Gastroesophageal sphincter (tissue), 4 donors: Measurements from ENCODE around the gene TRAK2. TPM values are rescaled to one million over a fixed set of nuclear protein-coding genes. Genes with fewer than 3 reads are reported as not detected.

ENCODE experiments used
- ATAC-seq: fragments of 150-250 bp; one replicate; pipeline ENCODE4 v1.9.1; 2016; ENCODE audit warnings: mild to moderate bottlenecking, moderate library complexity
- H3K27ac ChIP-seq, 4 donors: fragments of 200-600 bp; sonication (generic) in 3 of 4; 1 replicate in 3 of 4; 2 replicates in 1 of 4; pipeline ENCODE4 v1.5.1; 2016 to 2019
- H3K27me3 ChIP-seq: fragments of 200-600 bp; sonication (generic); one replicate; pipeline ENCODE4 v1.5.1; 2019
- H3K36me3 ChIP-seq, 2 donors: fragments of 200-600 bp; sonication (generic); one replicate each; pipeline ENCODE4 v1.5.1; 2019; ENCODE audit warnings: control low read depth in 1 of 2
- H3K4me1 ChIP-seq, 3 donors: fragments of 200-600 bp; sonication (generic); 1 replicate in 2 of 3; 2 replicates in 1 of 3; pipeline ENCODE4 v1.5.1; 2016 to 2019; ENCODE audit warnings: control low read depth in 2 of 3
- H3K4me3 ChIP-seq, 2 donors: fragments of 200-600 bp; sonication (generic); one replicate each; pipeline ENCODE4 v1.5.1; 2019; ENCODE audit warnings: mild to moderate bottlenecking in 1 of 2, moderate library complexity in 1 of 2
- H3K9me3 ChIP-seq, 3 donors: fragments of 200-600 bp; sonication (generic); one replicate each; pipeline ENCODE4 v1.5.1; 2017 to 2019; ENCODE audit warnings: control low read depth in 2 of 3
- EP300 ChIP-seq: sonication (generic); formaldehyde crosslinking; IDR thresholded peaks from one replicate; pipeline ENCODE4 v1.6.1; 2017; ENCODE audit warnings: antibody characterized with exemption, mild to moderate bottlenecking
- POLR2A ChIP-seq, 2 donors: fragments of 450-650 bp; IDR thresholded peaks; one replicate each; pipeline ENCODE4 v1.6.1; 2017; ENCODE audit warnings: antibody characterized with exemption in 2 of 2, mild to moderate bottlenecking in 2 of 2, moderate library complexity in 1 of 2
- POLR2AphosphoS5 ChIP-seq: sonication (generic); formaldehyde crosslinking; IDR thresholded peaks from one replicate; pipeline ENCODE4 v1.6.1; 2017; ENCODE audit warnings: antibody characterized with exemption
- WGBS, 2 donors: methylation state at CpG; one replicate each; pipeline ENCODE4 v1.1.5; 2018; ENCODE audit warnings: low coverage in 1 of 2; 5-methylcytosine and 5-hydroxymethylcytosine counted together
- small RNA-seq, 4 donors: library from RNA; depleted of rRNA; stranded (forward); fragments of <200 nt; gene quantifications; one replicate each; pipeline ENCODE3, GENCODE V24; 2016
- total RNA-seq, 4 donors: library from RNA; depleted of rRNA; stranded (reverse); fragments of >200 nt; gene quantifications; one replicate each; pipeline ENCODE4 v1.1.0, GENCODE V29; 2016
- TF ChIP-seq, protein P1 (sequence below), 4 experiments: fragments of 200-600 bp in 2 of 4; fragments of 450-650 bp in 2 of 4; sonication (generic) in 1 of 4; IDR thresholded peaks; one replicate each; pipeline ENCODE4 v1.5.1; 2017 to 2019; ENCODE audit warnings: antibody characterized with exemption in 4 of 4, mild to moderate bottlenecking in 2 of 4, moderate library complexity in 2 of 4

TRAK2 gene
- total RNA-seq, 4 donors from 2014 or later, result 64.8 to 129 (median 105) TPM

DNA sequence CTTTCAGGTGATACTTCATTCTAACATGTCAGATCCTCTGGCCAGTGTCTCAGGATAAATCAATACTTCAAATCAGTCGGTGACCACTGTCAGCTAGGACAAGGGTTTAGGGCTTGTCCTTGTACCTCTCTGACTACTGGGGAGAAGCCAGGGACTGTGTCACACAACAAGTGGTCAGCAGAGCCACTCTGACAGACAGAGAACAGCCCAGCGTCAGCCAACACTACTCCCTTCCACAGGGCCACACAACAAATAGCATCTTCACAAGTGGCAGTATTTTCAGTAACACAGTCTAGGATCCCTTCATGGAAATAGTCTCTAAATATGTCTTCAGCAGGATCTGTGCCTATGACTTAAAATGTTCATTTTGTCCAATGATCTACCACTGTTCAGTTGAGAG, 108.3 kb downstream of the TRAK2 start:
- WGBS, 2 donors, result 83 to 100% methylated on average over 1 to 2 of the region's 2 CpGs
- Histone ChIP-seq H3K27ac (no peak overlapping the region), H3K9me3 (no peaks in the 10 kb centered on the region), H3K4me1 (no peaks in the 10 kb centered on the region), H3K4me3 (no peak overlapping the region), H3K27me3 (no peaks in the 10 kb centered on the region), H3K36me3 (peaks cover 0 to 62% of the 10 kb centered on the region in 2 donors)
- no peak for ATAC-seq
- TF ChIP-seq, protein P1, sequence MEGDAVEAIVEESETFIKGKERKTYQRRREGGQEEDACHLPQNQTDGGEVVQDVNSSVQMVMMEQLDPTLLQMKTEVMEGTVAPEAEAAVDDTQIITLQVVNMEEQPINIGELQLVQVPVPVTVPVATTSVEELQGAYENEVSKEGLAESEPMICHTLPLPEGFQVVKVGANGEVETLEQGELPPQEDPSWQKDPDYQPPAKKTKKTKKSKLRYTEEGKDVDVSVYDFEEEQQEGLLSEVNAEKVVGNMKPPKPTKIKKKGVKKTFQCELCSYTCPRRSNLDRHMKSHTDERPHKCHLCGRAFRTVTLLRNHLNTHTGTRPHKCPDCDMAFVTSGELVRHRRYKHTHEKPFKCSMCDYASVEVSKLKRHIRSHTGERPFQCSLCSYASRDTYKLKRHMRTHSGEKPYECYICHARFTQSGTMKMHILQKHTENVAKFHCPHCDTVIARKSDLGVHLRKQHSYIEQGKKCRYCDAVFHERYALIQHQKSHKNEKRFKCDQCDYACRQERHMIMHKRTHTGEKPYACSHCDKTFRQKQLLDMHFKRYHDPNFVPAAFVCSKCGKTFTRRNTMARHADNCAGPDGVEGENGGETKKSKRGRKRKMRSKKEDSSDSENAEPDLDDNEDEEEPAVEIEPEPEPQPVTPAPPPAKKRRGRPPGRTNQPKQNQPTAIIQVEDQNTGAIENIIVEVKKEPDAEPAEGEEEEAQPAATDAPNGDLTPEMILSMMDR (IDR thresholded peaks at IDR 0.05), result no peak
- TF ChIP-seq POLR2AphosphoS5 (no peak), POLR2A (IDR thresholded peaks at IDR 0.05) (no peak), EP300 (no peak)

DNA sequence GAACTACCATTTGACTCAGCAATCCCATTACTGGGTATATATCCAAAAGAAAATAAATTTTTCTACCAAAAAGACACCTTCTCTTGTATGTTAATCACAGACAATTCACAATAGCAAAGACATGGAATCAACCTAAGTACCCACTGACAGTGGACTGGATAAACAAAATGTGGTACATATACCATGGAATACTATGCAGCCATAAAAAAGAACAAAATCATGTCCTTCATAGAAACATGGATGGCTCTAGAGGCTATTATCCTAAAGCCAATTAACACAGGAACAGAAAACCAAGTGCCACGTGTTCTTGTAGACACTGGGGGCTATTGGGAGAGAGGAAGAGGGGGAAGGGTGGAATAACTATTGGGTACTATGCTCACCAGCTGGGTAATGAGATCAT, 121.8 kb downstream of the TRAK2 start:
- no peaks in the 10 kb centered on the region for H3K36me3 ChIP-seq
- H3K27me3 ChIP-seq, result no peaks in the 10 kb centered on the region
- no peaks in the 10 kb centered on the region for H3K4me1 ChIP-seq
- no peak overlapping the region for H3K4me3 ChIP-seq
- peaks cover 0 to 22% (median 0%) of the 10 kb centered on the region in 3 donors for H3K9me3 ChIP-seq
- WGBS, 2 donors, result 0% methylated on average over 1 of the region's 1 CpG; no CpG with 5 or more reads in 1 of the 2 donors
- no peak for ATAC-seq
- H3K27ac ChIP-seq, result no peak overlapping the region
- no peak for TF ChIP-seq EP300
- TF ChIP-seq, protein P1 (IDR thresholded peaks at IDR 0.05), result no peak
- no peak for TF ChIP-seq POLR2AphosphoS5
- TF ChIP-seq POLR2A (IDR thresholded peaks at IDR 0.05), result no peak

DNA sequence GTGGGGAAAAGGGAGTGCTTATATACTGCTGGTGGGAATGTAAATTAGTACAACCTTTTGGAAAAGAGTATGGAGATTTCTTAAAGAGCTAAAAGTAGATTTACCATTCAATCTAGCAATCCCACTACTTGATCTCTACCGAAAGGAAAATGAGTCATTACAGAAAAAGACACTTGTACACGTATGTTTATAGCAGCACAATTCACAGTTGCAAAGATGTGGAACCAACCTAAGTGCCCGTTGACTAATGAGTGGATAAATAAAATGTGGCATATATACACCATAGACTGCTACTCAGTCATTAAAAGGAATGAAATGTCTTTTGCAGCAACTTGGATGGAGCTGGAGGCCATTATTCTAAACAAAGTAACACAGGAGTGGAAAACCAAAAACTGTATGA, 123.6 kb downstream of the TRAK2 start:
- no peaks in the 10 kb centered on the region for H3K4me1 ChIP-seq
- H3K27me3 ChIP-seq, result no peaks in the 10 kb centered on the region
- 92 to 93% methylated on average over 3 of the region's 3 CpGs for WGBS, 2 donors
- no peak overlapping the region for H3K27ac ChIP-seq
- H3K36me3 ChIP-seq, result no peaks in the 10 kb centered on the region
- no peak for ATAC-seq
- H3K9me3 ChIP-seq, result peaks cover 0 to 38% (median 2%) of the 10 kb centered on the region in 3 donors
- no peak for TF ChIP-seq POLR2A (IDR thresholded peaks at IDR 0.05)
- TF ChIP-seq POLR2AphosphoS5, result no peak
- TF ChIP-seq, protein P1 (IDR thresholded peaks at IDR 0.05), result no peak
- TF ChIP-seq EP300, result no peak
- H3K4me3 ChIP-seq, result no peak overlapping the region

Small RNA genes within 50 kb of the gene (small RNA-seq; reads per million reads assigned to genes)
- gene RF00019, result 0 reads per million in 4 donors

Other genes with a start within 250 kb of the TRAK2 start
- gene CASP8, start 190.9 kb downstream of the TRAK2 start, total RNA-seq, result 10 to 100 TPM in 2 of 4 donors, 1 to 10 TPM in 2; 6.4 to 12.3 (median 10.0) TPM
- gene FLACC1, start 94.1 kb downstream of the TRAK2 start, total RNA-seq, result 1 to 10 TPM; 1.1 to 3.8 (median 3.2) TPM
- 10 to 100 TPM in 3 of 4 donors, 1 to 10 TPM in 1; 9.3 to 34.9 (median 13.0) TPM for gene STRADB, start 282 bp upstream of the TRAK2 start, total RNA-seq
- gene TMEM237, start 192.0 kb upstream of the TRAK2 start, total RNA-seq, result 10 to 100 TPM; 12.3 to 32.8 (median 24.4) TPM
- under 1 TPM in 2 of 4 donors, not detected in 2; 0.27 to 0.35 TPM for gene MPP4, start 247.2 kb upstream of the TRAK2 start, total RNA-seq